Left ventricle myocardium inferior (tissue), 1 donor: ENCODE results near the gene DCPS. TPM values are rescaled to one million over a fixed set of nuclear protein-coding genes. Genes with fewer than 3 reads are reported as not detected.
A peak's percentile ranks its signal among the peaks of the same experiment; 100 is the strongest.
"Not testable (repeated sequence)": the region's sequence is repeated elsewhere in the genome, so short reads cannot be mapped to it uniquely, and the experiment has no call there.

Experiments used
- DNase-seq: peaks from one replicate; pipeline ENCODE4 v3.0.0-alpha.2; 2020
- H3K27ac ChIP-seq: fragments of 200-600 bp; replicated peaks from 2 replicates; pipeline ENCODE4 v1.8.0; 2021
- H3K27me3 ChIP-seq: fragments of 200-600 bp; 2 replicates; pipeline ENCODE4 v1.8.0; 2021; ENCODE audit warnings: low read depth
- H3K36me3 ChIP-seq: fragments of 200-600 bp; 2 replicates; pipeline ENCODE4 v1.8.0; 2021
- H3K4me1 ChIP-seq: fragments of 200-600 bp; 2 replicates; pipeline ENCODE4 v1.8.0; 2021
- H3K4me3 ChIP-seq: fragments of 200-600 bp; 2 replicates; pipeline ENCODE4 v1.8.0; 2021; ENCODE audit warnings: mild to moderate bottlenecking, moderate library complexity
- H3K9me3 ChIP-seq: fragments of 200-600 bp; replicated peaks from 2 replicates; pipeline ENCODE4 v1.8.0; 2021
- CTCF ChIP-seq: fragments of 200-600 bp; IDR thresholded peaks from 2 replicates; pipeline ENCODE4 v1.8.0; 2021; ENCODE audit warnings: antibody characterized with exemption, mild to moderate bottlenecking, borderline replicate concordance
- intact Hi-C: fragments of 100-400 bp; cut with micrococcal nuclease; formaldehyde crosslinking; loops from one replicate; pipeline ENCODE4 v1.11.0; 2022
- total RNA-seq: library from RNA; stranded (reverse); fragmentation: NEBNext Ultra II Directional; extraction: Animal tissue kit (Norgen Biotek cat#: 25700); gene quantifications from one replicate; pipeline ENCODE4 v1.2.1, GENCODE V29; 2021
- donor health status: DM: no; HTN: yes; CAD: no; lungs with severe emphysema.

DCPS gene
- total RNA-seq, 1 donor from 2014 or later, result 12.1 TPM

- DNase-seq, result no peak
- H3K27ac ChIP-seq, result no peak overlapping the region
- H3K9me3 ChIP-seq, result no peaks in the 10 kb centered on the region
- TF ChIP-seq CTCF, result no peak
- H3K4me1 ChIP-seq, result peaks cover 25% of the 10 kb centered on the region
- intact Hi-C loops, result no loop called here
- no peaks in the 10 kb centered on the region for H3K27me3 ChIP-seq
- H3K36me3 ChIP-seq, result peaks cover 20% of the 10 kb centered on the region
- no peak overlapping the region for H3K4me3 ChIP-seq
These were observed 1.8 kb downstream of the DCPS start for GRCh38 chr11:126305699-126306098.

GRCh38 chr11:126307706-126308105 is 3.8 kb downstream of the DCPS start:
- peaks cover 30% of the 10 kb centered on the region for H3K4me1 ChIP-seq
- TF ChIP-seq CTCF, result peak; percentile 30
- intact Hi-C loops, result no loop called here
- no peak overlapping the region for H3K27ac ChIP-seq
- H3K27me3 ChIP-seq, result no peaks in the 10 kb centered on the region
- no peak overlapping the region for H3K4me3 ChIP-seq
- DNase-seq, result no peak
- no peaks in the 10 kb centered on the region for H3K9me3 ChIP-seq
- peaks cover 20% of the 10 kb centered on the region for H3K36me3 ChIP-seq

- no peak for TF ChIP-seq CTCF
- H3K27me3 ChIP-seq, result no peaks in the 10 kb centered on the region
- DNase-seq, result no peak
- H3K9me3 ChIP-seq, result no peaks in the 10 kb centered on the region
- H3K36me3 ChIP-seq, result peaks cover 20% of the 10 kb centered on the region
- no peak overlapping the region for H3K4me3 ChIP-seq
- no peak overlapping the region for H3K27ac ChIP-seq
- H3K4me1 ChIP-seq, result peaks cover 26% of the 10 kb centered on the region
- intact Hi-C loops, result no loop called here
These were observed 4.4 kb downstream of the DCPS start for GRCh38 chr11:126308271-126308671.

GRCh38 chr11:126308771-126309170 is 4.9 kb downstream of the DCPS start:
- peaks cover 20% of the 10 kb centered on the region for H3K36me3 ChIP-seq
- H3K27me3 ChIP-seq, intact Hi-C loops, H3K27ac ChIP-seq, H3K4me3 ChIP-seq, DNase-seq, H3K9me3 ChIP-seq: not testable (repeated sequence)
- H3K4me1 ChIP-seq, result peaks cover 21% of the 10 kb centered on the region

- H3K27ac ChIP-seq, result no peak overlapping the region
- intact Hi-C loops, result loop anchor here (2.0 kb wide), 1 partner anchor 170 kb away; no protein-coding TSS in a partner anchor
- TF ChIP-seq CTCF, result peak; percentile 92
- H3K4me1 ChIP-seq, result peaks cover 8% of the 10 kb centered on the region
- no peak overlapping the region for H3K4me3 ChIP-seq
- peak; percentile 80 for DNase-seq
- H3K9me3 ChIP-seq, result no peaks in the 10 kb centered on the region
- peaks cover 24% of the 10 kb centered on the region for H3K36me3 ChIP-seq
- H3K27me3 ChIP-seq, result no peaks in the 10 kb centered on the region
These were observed 6.5 kb downstream of the DCPS start for GRCh38 chr11:126310200-126310991.

GRCh38 chr11:126310992-126311310 is 7.1 kb downstream of the DCPS start:
- TF ChIP-seq CTCF, result no peak
- H3K9me3 ChIP-seq, result no peaks in the 10 kb centered on the region
- H3K36me3 ChIP-seq, result peaks cover 24% of the 10 kb centered on the region
- no peaks in the 10 kb centered on the region for H3K27me3 ChIP-seq
- H3K4me1 ChIP-seq, result peaks cover 8% of the 10 kb centered on the region
- intact Hi-C loops, result loop anchor here (2.0 kb wide), 1 partner anchor 170 kb away; no protein-coding TSS in a partner anchor
- no peak overlapping the region for H3K4me3 ChIP-seq
- DNase-seq, result no peak
- H3K27ac ChIP-seq, result no peak overlapping the region
